HFF-Myc (cell line): Measurements from ENCODE around the gene CCDC149.

ENCODE experiments used
- DNase-seq: peaks from one replicate; pipeline ENCODE4 v3.0.0-alpha.2; 2011; ENCODE audit warnings: low read depth; ENCODE audit errors: extremely low read depth
- H3K4me3 ChIP-seq: replicated peaks from 2 replicates; pipeline ENCODE4 v1.5.1; 2011; ENCODE audit warnings: low read depth, mild to moderate bottlenecking, control low read depth, low read length
- CTCF ChIP-seq: IDR thresholded peaks from 2 replicates; pipeline ENCODE4 v1.5.1; 2012; ENCODE audit warnings: mild to moderate bottlenecking, low read depth, low read length, control low read depth; ENCODE audit errors: missing control alignments

Gene CCDC149

DNA sequence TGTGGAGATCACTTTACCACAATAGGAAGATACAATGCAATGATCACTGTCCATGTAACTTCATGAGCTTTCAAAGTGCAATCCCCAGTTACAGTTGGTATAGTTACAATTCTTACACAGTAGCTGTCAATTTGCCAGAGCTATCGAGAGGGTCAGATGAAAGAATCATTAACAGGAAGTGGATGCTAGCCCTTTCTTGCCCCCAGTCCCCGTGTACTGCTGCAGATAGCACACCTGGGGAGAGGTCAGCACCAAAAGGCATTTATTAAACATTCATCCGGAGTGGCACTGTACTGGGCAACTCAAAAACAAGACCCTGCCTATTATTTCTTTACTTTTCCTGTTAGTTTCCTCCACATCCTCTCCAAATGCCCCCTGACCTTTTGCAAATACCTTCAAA, 69.7 kb downstream of the CCDC149 start:
- TF ChIP-seq CTCF = no peak
- H3K4me3 ChIP-seq = no peak overlapping the region
- DNase-seq = no peak

GRCh38 chr4:24842356-24842755, 70.5 kb downstream of the CCDC149 start:
- H3K4me3 ChIP-seq = no peak overlapping the region
- DNase-seq = no peak
- TF ChIP-seq CTCF = no peak

GRCh38 chr4:24840826-24841543, 71.9 kb downstream of the CCDC149 start:
- no peak overlapping the region for H3K4me3 ChIP-seq
- no peak for DNase-seq
- no peak for TF ChIP-seq CTCF

DNA sequence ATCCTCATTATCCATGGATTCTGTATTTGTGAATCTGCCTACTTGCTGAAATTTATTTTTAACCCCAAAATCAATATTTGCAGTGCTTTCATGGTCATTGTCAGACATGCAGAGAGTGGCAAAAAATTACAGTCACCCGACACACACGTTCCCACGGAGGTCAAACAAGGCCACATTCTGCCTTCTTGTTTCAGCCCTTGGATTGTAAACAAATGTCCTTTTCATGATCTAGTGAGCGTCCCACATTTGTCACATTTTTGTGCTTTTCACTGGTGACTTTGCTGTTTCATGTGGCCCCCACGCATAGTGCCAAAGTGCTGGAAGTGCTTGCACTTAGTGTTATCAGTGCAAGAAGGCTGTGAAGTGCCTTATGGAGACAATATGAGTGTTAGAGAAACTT, 72.5 kb downstream of the CCDC149 start:
- DNase-seq = no peak
- no peak overlapping the region for H3K4me3 ChIP-seq
- TF ChIP-seq CTCF = no peak

GRCh38 chr4:24837781-24838180, 75.1 kb downstream of the CCDC149 start:
- TF ChIP-seq CTCF = no peak
- no peak for DNase-seq

DNA sequence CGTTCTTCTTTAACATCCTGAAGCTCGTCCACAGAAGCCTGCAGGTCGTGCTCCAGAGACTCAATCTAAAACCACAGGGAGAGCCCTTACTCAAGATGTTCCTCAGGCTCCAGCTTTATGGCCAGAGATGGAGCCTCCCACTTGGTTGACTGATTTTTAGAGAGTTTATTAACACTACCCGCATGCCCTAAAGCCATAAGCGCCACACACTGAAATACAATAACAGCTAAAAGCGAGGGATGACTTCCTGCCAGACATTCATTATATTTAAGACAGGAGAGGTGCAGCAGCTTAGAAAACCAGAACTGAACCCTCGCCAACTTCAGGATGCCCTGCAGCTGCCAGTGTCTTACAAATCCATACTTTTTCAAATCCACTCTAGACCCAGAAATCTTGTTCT, 75.5 kb downstream of the CCDC149 start:
- TF ChIP-seq CTCF = no peak
- H3K4me3 ChIP-seq = no peak overlapping the region
- no peak for DNase-seq

More at GRCh38 chr4:24837781-24838180, 75.1 kb downstream of the CCDC149 start:
- H3K4me3 ChIP-seq = no peak overlapping the region

- no peak for DNase-seq
- TF ChIP-seq CTCF = no peak
- H3K4me3 ChIP-seq = no peak overlapping the region
These were observed 76.1 kb downstream of the CCDC149 start for GRCh38 chr4:24836661-24837242.
